Endothelial cell of umbilical vein (primary cell): Measurements from ENCODE around the gene TSHB. TPM values are rescaled to one million over a fixed set of nuclear protein-coding genes. Genes with fewer than 3 reads are reported as not detected.

Experiments
- BruUV-seq: library from RNA; stranded (reverse); fragments of 400-500 nt; replicated peaks from 2 replicates; lab custom pipeline; 2021; lab: Mats Ljungman, UMichigan
- CTCF ChIA-PET: fragments of 300-600, 350-600 bp; sonication (Branson Sonifier 250); formaldehyde crosslinking; loops from one replicate; lab custom pipeline; 2021; ENCODE audit warnings: antibody characterized with exemption, inconsistent platforms; lab: Charles Lee
- POLR2A ChIA-PET: fragments of 300-600, 350-600 bp; sonication (Branson Sonifier 250); formaldehyde crosslinking; loops from one replicate; lab custom pipeline; 2021; ENCODE audit warnings: antibody characterized with exemption, inconsistent platforms; lab: Charles Lee
- DNase-seq: peaks from one replicate; pipeline ENCODE4 v3.0.0-alpha.2; 2011; ENCODE audit warnings: low read depth, low spot score
- FAIRE-seq: peaks from 2 replicates; lab custom pipeline; 2011; peaks lifted over from hg19 to GRCh38; lab: Jason Lieb, UNC
- H2AFZ ChIP-seq: 2 replicates; pipeline ENCODE4 v1.6.0; 2012; ENCODE audit warnings: low read depth, low read length, control low read depth, inconsistent platforms
- H3K27ac ChIP-seq: 2 replicates; pipeline ENCODE4 v1.5.1; 2011; ENCODE audit warnings: low read depth, mild to moderate bottlenecking, control low read depth, low read length, moderate library complexity; ENCODE audit not compliant: insufficient read depth
- H3K27me3 ChIP-seq, 2 experiments: 2 replicates each; pipeline versions ENCODE4 v1.6.0 to v1.6.1; 2011; ENCODE audit warnings: low read length in 2 of 2, mixed read lengths in 1 of 2; ENCODE audit not compliant: control insufficient read depth in 2 of 2, insufficient read depth in 2 of 2
- H3K36me3 ChIP-seq, 2 experiments: 2 replicates in 1 of 2; 3 replicates in 1 of 2; pipeline ENCODE4 v1.5.1; 2011; ENCODE audit warnings: low read length in 2 of 2, mild to moderate bottlenecking in 1 of 2, moderate library complexity in 1 of 2; ENCODE audit not compliant: control insufficient read depth in 2 of 2, insufficient read depth in 2 of 2; ENCODE audit errors: extremely low read depth in 1 of 2
- H3K4me1 ChIP-seq: 3 replicates; pipeline ENCODE4 v1.5.1; 2011; ENCODE audit warnings: mild to moderate bottlenecking, low read length; ENCODE audit not compliant: control insufficient read depth, insufficient read depth; ENCODE audit errors: extremely low read depth
- H3K4me2 ChIP-seq: 2 replicates; pipeline ENCODE4 v1.6.1; 2011; ENCODE audit warnings: low read length, control low read depth, mixed read lengths; ENCODE audit not compliant: insufficient read depth
- H3K4me3 ChIP-seq, 3 experiments: fragments of 200-600 bp in 1 of 3; sonication (generic), shearing (Covaris generic) in 1 of 3; replicated peaks in 1 of 3; 2 replicates each; pipeline ENCODE4 v1.5.1; 2011 to 2016; ENCODE audit warnings: control low read depth in 3 of 3, low read length in 3 of 3, mild to moderate bottlenecking in 2 of 3, inconsistent platforms in 1 of 3, low read depth in 1 of 3, moderate library complexity in 1 of 3; ENCODE audit not compliant: insufficient read depth in 1 of 3
- H3K79me2 ChIP-seq: 2 replicates; pipeline ENCODE4 v1.6.0; 2012; ENCODE audit warnings: low read length, inconsistent platforms; ENCODE audit not compliant: control insufficient read depth, insufficient read depth
- H3K9ac ChIP-seq: replicated peaks from 2 replicates; pipeline ENCODE3; 2011; ENCODE audit warnings: low read length, control low read depth; ENCODE audit not compliant: insufficient read depth; ENCODE audit errors: extremely low read depth
- H3K9me1 ChIP-seq: replicated peaks from 3 replicates; pipeline ENCODE4 v1.6.0; 2011; ENCODE audit warnings: mild to moderate bottlenecking, low read length; ENCODE audit not compliant: control insufficient read depth, insufficient read depth; ENCODE audit errors: extremely low read depth
- H3K9me3 ChIP-seq: replicated peaks from 2 replicates; pipeline ENCODE4 v1.5.1; 2012; ENCODE audit warnings: low read length, inconsistent platforms; ENCODE audit not compliant: control insufficient read depth, insufficient read depth
- H4K20me1 ChIP-seq: replicated peaks from 2 replicates; pipeline ENCODE3; 2011; ENCODE audit warnings: mild to moderate bottlenecking, low read length; ENCODE audit not compliant: control insufficient read depth, insufficient read depth; ENCODE audit errors: extremely low read depth
- EZH2 ChIP-seq: IDR thresholded peaks from 2 replicates; pipeline ENCODE4 v1.6.1; 2012; ENCODE audit warnings: borderline replicate concordance, low read depth, mild to moderate bottlenecking, moderate library complexity, low read length, inconsistent platforms; ENCODE audit not compliant: severe bottlenecking
- FOS ChIP-seq: IDR thresholded peaks from 2 replicates; pipeline ENCODE4 v1.6.1; 2011; ENCODE audit warnings: mild to moderate bottlenecking, low read length, moderate library complexity, borderline replicate concordance; ENCODE audit not compliant: insufficient read depth
- GATA2 ChIP-seq: IDR thresholded peaks from 2 replicates; pipeline ENCODE4 v1.7.0; 2011; ENCODE audit warnings: low read depth, mild to moderate bottlenecking, moderate library complexity, mixed read lengths, low read length; ENCODE audit not compliant: insufficient read length, insufficient read depth
- JUN ChIP-seq: IDR thresholded peaks from 2 replicates; pipeline ENCODE4 v1.6.1; 2011; ENCODE audit warnings: borderline replicate concordance, low read depth; ENCODE audit not compliant: insufficient read length, insufficient read depth
- MYC ChIP-seq: IDR thresholded peaks from one replicate; pipeline ENCODE4 v1.6.1; 2011; ENCODE audit warnings: mild to moderate bottlenecking, low read depth, low read length
- POLR2A ChIP-seq: IDR thresholded peaks from 2 replicates; pipeline ENCODE4 v1.6.1; 2012; ENCODE audit warnings: low read depth, mild to moderate bottlenecking, control low read depth, low read length
- POLR2AphosphoS5 ChIP-seq: IDR thresholded peaks from 2 replicates; pipeline ENCODE4 v1.6.1; 2012; ENCODE audit warnings: low read depth, mild to moderate bottlenecking, control low read depth, low read length, moderate library complexity; ENCODE audit not compliant: insufficient read depth
- dilution Hi-C: fragments of 300-500 bp; cut with MboI; formaldehyde crosslinking; loops from one replicate; pipeline ENCODE4 v1.15.0; 2019; ENCODE audit warnings: low sequenced_read_pairs; ENCODE audit not compliant: extremely low pct_ligation_motif_present
- intact Hi-C: fragments of 100-400 bp; cut with micrococcal nuclease; formaldehyde crosslinking; loops from one replicate; pipeline ENCODE4 v1.10.0; 2022
- polyA plus RNA-seq, 4 experiments: library from polyadenylated mRNA; depleted of rRNA in 3 of 4; stranded (reverse) in 3 of 4; unstranded in 1 of 4; fragments of >200 nt; gene quantifications; 2 replicates each; pipeline versions ENCODE4 v1.2.1 to v1.2.3, GENCODE V29; 2011 to 2012; ENCODE audit warnings: missing spikeins in 1 of 4
- total RNA-seq: library from RNA; stranded (reverse); gene quantifications from 2 replicates; pipeline ENCODE4 v1.2.3, GENCODE V29; 2021
- TF ChIP-seq, protein P1 (sequence below): IDR thresholded peaks from 2 replicates; pipeline ENCODE4 v1.6.1; 2011; ENCODE audit not compliant: insufficient read depth, insufficient read length
- TF ChIP-seq, protein P2 (sequence below), 2 donors: IDR thresholded peaks; 1 replicate in 1 of 2; 2 replicates in 1 of 2; pipeline ENCODE4 v1.5.1; 2011; ENCODE audit warnings: low read length in 2 of 2, mild to moderate bottlenecking in 2 of 2, moderate library complexity in 2 of 2, control low read depth in 1 of 2, inconsistent platforms in 1 of 2, low read depth in 1 of 2; ENCODE audit not compliant: insufficient read depth in 1 of 2; ENCODE audit errors: extremely low read depth in 1 of 2

TSHB gene
- total and polyA plus RNA-seq, 2 donors (not counting 3 experiments of a cell fraction or from before 2014, with no cell fraction given), result not detected

DNA sequence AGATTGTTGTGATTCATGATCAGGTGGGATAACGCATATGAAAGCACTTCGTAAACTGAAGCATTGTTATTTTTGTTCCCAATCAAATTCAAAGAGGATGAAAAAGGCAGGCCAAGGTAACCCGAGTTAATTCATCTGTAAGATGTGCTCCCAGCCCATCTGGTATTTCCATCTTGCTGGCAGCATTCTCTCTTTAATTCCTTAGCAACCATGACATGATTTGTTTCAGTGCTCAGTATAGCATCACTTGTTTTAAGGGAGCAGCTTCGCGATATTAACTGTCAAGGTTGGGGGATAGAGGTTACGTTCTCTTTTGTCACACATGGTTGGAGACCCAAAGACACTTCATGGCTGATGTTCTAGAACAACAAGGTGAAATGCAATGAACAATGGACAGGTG lies 53.3 kb downstream of the TSHB start:
- Histone ChIP-seq H3K27ac (no peak overlapping the region), H4K20me1 (no peaks in the 10 kb centered on the region), H3K4me3 (no peak overlapping the region), H3K4me2 (no peak overlapping the region), H3K9ac (no peak overlapping the region), H3K36me3 (no peaks in the 10 kb centered on the region), H3K79me2 (no peaks in the 10 kb centered on the region), H3K9me1 (no peaks in the 10 kb centered on the region), H3K27me3 (peaks cover 2% of the 10 kb centered on the region in 2 experiments), H3K4me1 (peaks cover 15% of the 10 kb centered on the region), H3K9me3 (no peaks in the 10 kb centered on the region), H2AFZ (no peak overlapping the region)
- DNase-seq (no peak), FAIRE-seq (no peak)
- no TSS peak for BruUV-seq
- TF ChIP-seq POLR2A (no peak), POLR2AphosphoS5 (no peak), FOS (no peak), EZH2 (no peak), JUN (no peak), GATA2 (no peak), MYC (no peak)
- TF ChIP-seq, protein P1, sequence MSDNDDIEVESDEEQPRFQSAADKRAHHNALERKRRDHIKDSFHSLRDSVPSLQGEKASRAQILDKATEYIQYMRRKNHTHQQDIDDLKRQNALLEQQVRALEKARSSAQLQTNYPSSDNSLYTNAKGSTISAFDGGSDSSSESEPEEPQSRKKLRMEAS, result no peak
- TF ChIP-seq, protein P2, sequence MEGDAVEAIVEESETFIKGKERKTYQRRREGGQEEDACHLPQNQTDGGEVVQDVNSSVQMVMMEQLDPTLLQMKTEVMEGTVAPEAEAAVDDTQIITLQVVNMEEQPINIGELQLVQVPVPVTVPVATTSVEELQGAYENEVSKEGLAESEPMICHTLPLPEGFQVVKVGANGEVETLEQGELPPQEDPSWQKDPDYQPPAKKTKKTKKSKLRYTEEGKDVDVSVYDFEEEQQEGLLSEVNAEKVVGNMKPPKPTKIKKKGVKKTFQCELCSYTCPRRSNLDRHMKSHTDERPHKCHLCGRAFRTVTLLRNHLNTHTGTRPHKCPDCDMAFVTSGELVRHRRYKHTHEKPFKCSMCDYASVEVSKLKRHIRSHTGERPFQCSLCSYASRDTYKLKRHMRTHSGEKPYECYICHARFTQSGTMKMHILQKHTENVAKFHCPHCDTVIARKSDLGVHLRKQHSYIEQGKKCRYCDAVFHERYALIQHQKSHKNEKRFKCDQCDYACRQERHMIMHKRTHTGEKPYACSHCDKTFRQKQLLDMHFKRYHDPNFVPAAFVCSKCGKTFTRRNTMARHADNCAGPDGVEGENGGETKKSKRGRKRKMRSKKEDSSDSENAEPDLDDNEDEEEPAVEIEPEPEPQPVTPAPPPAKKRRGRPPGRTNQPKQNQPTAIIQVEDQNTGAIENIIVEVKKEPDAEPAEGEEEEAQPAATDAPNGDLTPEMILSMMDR (IDR thresholded peaks at IDR 0.05; ENCODE audit: extremely low read depth in 1 of 2, insufficient read depth in 1 of 2, low read depth in 1 of 2, low read length in 2 of 2), result no peak
- dilution Hi-C loops, result no loop called here
- ChIA-PET CTCF (interaction anchor here (1.2 kb wide), 1 partner anchor 18 kb away, joined by 3 read pairs; no protein-coding TSS in a partner anchor), POLR2A (no interaction called here)
- intact Hi-C loops, result no loop called here

Other genes starting within 250 kb of the TSHB start
- gene SIKE1, start 249.1 kb upstream of the TSHB start, total RNA-seq, result 38.6 and 46.6 TPM in 2 replicates
- gene SIKE1, start 249.1 kb upstream of the TSHB start, polyA plus RNA-seq, result 15.9 and 16.3 TPM in 2 replicates
- not detected in 2 replicates for gene SYCP1, start 175.0 kb upstream of the TSHB start, total RNA-seq
- not detected in 2 replicates for gene SYCP1, start 175.0 kb upstream of the TSHB start, polyA plus RNA-seq
- 2.4 and 5.0 TPM in 2 replicates for gene TSPAN2, start 59.7 kb downstream of the TSHB start, total RNA-seq
- gene TSPAN2, start 59.7 kb downstream of the TSHB start, polyA plus RNA-seq, result 1.5 and 1.8 TPM in 2 replicates